Upper lobe of right lung (tissue), 1 donor: ENCODE results near the gene EYS. TPM values are rescaled to one million over a fixed set of nuclear protein-coding genes. Genes with fewer than 3 reads are reported as not detected.

Source experiments
- ATAC-seq: fragments of 200-7000 bp; cut with Tn5 transposase; one replicate; pipeline ENCODE4 v1.9.1; 2020; ENCODE audit warnings: mild to moderate bottlenecking, moderate library complexity
- DNase-seq: peaks from one replicate; pipeline ENCODE4 v3.0.0-alpha.2; 2020
- H3K27ac ChIP-seq: fragments of 200-600 bp; one replicate; pipeline ENCODE4 v1.8.0; 2022
- H3K27me3 ChIP-seq: fragments of 200-600 bp; one replicate; pipeline ENCODE4 v1.8.0; 2022; ENCODE audit warnings: mild to moderate bottlenecking
- H3K36me3 ChIP-seq: fragments of 200-600 bp; one replicate; pipeline ENCODE4 v1.8.0; 2022
- H3K4me1 ChIP-seq: fragments of 200-600 bp; one replicate; pipeline ENCODE4 v1.8.0; 2022
- H3K4me3 ChIP-seq: fragments of 200-600 bp; one replicate; pipeline ENCODE4 v1.8.0; 2022; ENCODE audit warnings: mild to moderate bottlenecking
- H3K9me3 ChIP-seq: fragments of 200-600 bp; one replicate; pipeline ENCODE4 v1.8.0; 2022
- CTCF ChIP-seq: fragments of 200-600 bp; IDR thresholded peaks from one replicate; pipeline ENCODE4 v1.8.0; 2022; ENCODE audit warnings: antibody characterized with exemption
- intact Hi-C: fragments of 100-400 bp; cut with DNase I; formaldehyde crosslinking; loops from one replicate; pipeline ENCODE4 v1.11.0; 2022
- total RNA-seq: library from RNA; stranded (reverse); fragmentation: NEBNext Ultra II Directional; extraction: Animal tissue kit (Norgen Biotek cat#: 25700); gene quantifications from one replicate; pipeline ENCODE4 v1.2.1, GENCODE V29; 2021
- donor health status: DM: no; HTN: yes; CAD: no; lungs with severe emphysema.

The EYS gene
- total RNA-seq, 1 donor from 2014 or later, result not detected

GRCh38 chr6:63947792-63948529, 1759.1 kb downstream of the EYS start:
- H3K36me3 ChIP-seq, result no peaks in the 10 kb centered on the region
- intact Hi-C loops, result no loop called here
- no peak for ATAC-seq
- no peaks in the 10 kb centered on the region for H3K9me3 ChIP-seq
- no peaks in the 10 kb centered on the region for H3K27me3 ChIP-seq
- H3K4me3 ChIP-seq, result no peak overlapping the region
- no peak for TF ChIP-seq CTCF
- no peak overlapping the region for H3K27ac ChIP-seq
- no peaks in the 10 kb centered on the region for H3K4me1 ChIP-seq
- DNase-seq, result no peak

DNA sequence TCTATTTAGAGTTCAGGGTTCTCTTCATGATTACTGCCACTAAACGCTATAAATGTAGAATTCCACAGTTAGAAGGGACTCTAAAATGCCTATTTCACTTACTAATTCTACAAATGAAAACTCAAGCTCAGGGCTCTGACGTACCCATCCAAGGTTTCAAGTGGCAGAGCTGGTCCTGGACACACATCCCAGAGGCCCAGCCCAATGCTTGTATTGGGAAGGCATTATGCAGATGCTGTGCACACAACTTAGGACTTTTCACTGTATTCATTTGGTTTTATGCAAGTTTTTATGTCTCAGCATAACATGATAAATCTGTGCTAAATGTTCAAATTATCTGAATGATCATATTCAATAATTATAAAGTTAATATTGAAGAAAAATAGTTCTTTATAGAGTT, 1761.0 kb downstream of the EYS start:
- Histone ChIP-seq H3K4me1 (no peaks in the 10 kb centered on the region), H3K27ac (no peak overlapping the region), H3K27me3 (no peaks in the 10 kb centered on the region), H3K36me3 (no peaks in the 10 kb centered on the region), H3K4me3 (no peak overlapping the region), H3K9me3 (no peaks in the 10 kb centered on the region)
- intact Hi-C loops, result no loop called here
- no peak for ATAC-seq
- no peak for TF ChIP-seq CTCF
- DNase-seq, result no peak

DNA sequence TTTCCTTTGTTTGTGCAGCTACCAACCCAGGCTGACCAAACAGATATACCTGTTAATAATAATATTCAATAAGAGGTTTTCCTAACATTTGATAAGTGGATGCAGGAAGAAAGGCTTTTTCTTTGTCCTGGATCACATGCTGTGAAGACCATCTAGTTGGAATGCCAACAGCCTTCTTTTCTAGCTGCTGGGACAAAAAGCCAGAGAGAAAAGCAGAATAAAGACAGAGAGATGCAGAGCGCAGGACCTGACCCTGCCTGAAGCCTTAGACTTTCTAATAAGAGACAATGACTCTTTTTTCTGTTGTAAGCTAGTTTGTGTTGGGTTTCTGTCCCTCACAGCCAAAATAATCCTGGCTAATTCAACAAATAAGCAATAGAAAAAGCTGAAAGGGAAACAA, 1763.2 kb downstream of the EYS start:
- no peaks in the 10 kb centered on the region for H3K36me3 ChIP-seq
- H3K27ac ChIP-seq, result no peak overlapping the region
- no peaks in the 10 kb centered on the region for H3K27me3 ChIP-seq
- H3K4me3 ChIP-seq, result no peak overlapping the region
- no peak for DNase-seq
- H3K9me3 ChIP-seq, result no peaks in the 10 kb centered on the region
- no peak for TF ChIP-seq CTCF
- no peaks in the 10 kb centered on the region for H3K4me1 ChIP-seq
- intact Hi-C loops, result no loop called here
- ATAC-seq, result no peak

DNA sequence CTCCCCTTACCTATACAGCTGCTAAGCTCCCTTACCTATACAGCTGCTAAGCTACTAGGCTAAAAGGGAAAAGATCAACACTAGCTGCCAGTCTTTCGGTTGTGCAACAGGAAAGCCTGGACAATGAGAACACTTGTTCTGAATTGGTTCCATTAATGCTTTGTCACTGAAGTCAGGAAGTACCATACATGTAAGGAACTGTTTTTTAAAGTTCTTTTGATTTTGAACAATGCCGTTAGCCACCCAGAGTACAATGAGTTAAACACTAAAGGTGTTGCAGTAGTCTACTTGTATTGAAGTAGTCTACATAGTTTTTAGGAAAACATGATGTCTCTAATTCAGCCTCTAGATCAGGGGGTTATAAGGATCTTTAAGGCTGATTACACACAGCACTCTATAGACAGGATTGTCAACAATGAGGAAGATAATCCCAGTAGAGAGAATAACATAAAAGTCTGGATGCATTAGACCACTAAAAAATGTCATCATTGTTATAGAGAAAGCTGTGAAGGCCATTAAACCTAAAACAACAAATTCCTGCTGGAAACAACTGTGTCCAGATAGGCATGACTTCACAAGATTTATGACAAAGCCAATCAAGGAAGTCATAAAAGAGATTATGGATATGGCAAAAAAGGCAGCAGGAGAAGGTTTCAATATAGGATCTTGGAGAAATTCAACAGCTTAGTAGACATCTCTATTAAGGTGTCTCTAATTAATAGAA, 1765.1 kb downstream of the EYS start:
- DNase-seq (no peak), ATAC-seq (peak; percentile 59)
- TF ChIP-seq CTCF, result no peak
- Histone ChIP-seq H3K4me1 (no peaks in the 10 kb centered on the region), H3K27ac (no peak overlapping the region), H3K4me3 (no peak overlapping the region), H3K9me3 (no peaks in the 10 kb centered on the region), H3K36me3 (no peaks in the 10 kb centered on the region), H3K27me3 (no peaks in the 10 kb centered on the region)
- intact Hi-C loops, result no loop called here

DNA sequence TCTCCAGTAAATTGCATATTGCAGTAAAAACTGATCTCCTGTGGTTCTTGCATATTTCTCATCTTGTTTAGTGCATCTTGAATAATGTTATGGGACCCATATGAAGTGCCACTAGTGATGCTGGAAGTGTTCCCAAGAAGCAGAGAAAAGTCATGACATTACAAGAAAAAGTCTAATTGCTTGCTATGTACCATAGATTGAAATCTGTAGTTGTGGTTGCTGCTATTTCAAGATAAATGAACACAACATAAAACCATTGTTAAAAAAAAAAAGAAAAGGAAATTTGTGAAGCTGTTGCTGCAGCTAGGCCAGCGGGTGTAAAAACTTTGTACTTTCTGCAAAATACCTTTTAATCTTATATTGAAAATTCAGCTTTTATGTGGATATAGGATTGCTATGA, 1767.0 kb downstream of the EYS start:
- no peaks in the 10 kb centered on the region for H3K9me3 ChIP-seq
- H3K36me3 ChIP-seq, result no peaks in the 10 kb centered on the region

More for the DNA sequence above, 1767.0 kb downstream of the EYS start:
- TF ChIP-seq CTCF, result no peak
- Histone ChIP-seq H3K4me1 (no peaks in the 10 kb centered on the region), H3K27me3 (no peaks in the 10 kb centered on the region), H3K4me3 (no peak overlapping the region), H3K27ac (no peak overlapping the region)
- DNase-seq (no peak), ATAC-seq (no peak)
- intact Hi-C loops, result no loop called here
